HEK293 (cell line): ENCODE measurements around the gene CUL9.

Experiments
- CTCF ChIA-PET: fragments of 350-600 bp; formaldehyde crosslinking; extraction: SDS; loops from one replicate; lab custom pipeline; 2021; ENCODE audit warnings: antibody characterized with exemption; lab: Yijun Ruan, JAX
- POLR2A ChIA-PET: fragments of 300-600 bp; formaldehyde crosslinking; extraction: SDS; loops from one replicate; lab custom pipeline; 2020; ENCODE audit warnings: antibody characterized with exemption, inconsistent platforms; lab: Yijun Ruan, JAX
- H3K27ac ChIP-seq: fragments of 200-500 bp; sonication (Bioruptor generic); 2 replicates; pipeline ENCODE4 v1.5.1; 2014; ENCODE audit warnings: low read depth, low read length, control low read depth, inconsistent platforms; ENCODE audit errors: extremely low read depth
- H3K36me3 ChIP-seq, 2 experiments: fragments of 200-500 bp in 1 of 2; sonication (Bioruptor generic) in 1 of 2; 1 replicate in 1 of 2; 2 replicates in 1 of 2; pipeline ENCODE4 v1.5.1; 2014 to 2017; ENCODE audit warnings: inconsistent platforms in 2 of 2, low read length in 2 of 2; ENCODE audit not compliant: control insufficient read depth in 2 of 2, insufficient read depth in 1 of 2
- H3K4me1 ChIP-seq: fragments of 200-500 bp; sonication (Bioruptor generic); 2 replicates; pipeline ENCODE4 v1.5.1; 2014; ENCODE audit warnings: mild to moderate bottlenecking, low read length, inconsistent platforms; ENCODE audit not compliant: control insufficient read depth, insufficient read depth
- H3K4me3 ChIP-seq: 2 replicates; pipeline ENCODE4 v1.5.1; 2011; ENCODE audit warnings: low read depth, mild to moderate bottlenecking, control low read depth, low read length, moderate library complexity
- H3K9me3 ChIP-seq: fragments of 200-500 bp; sonication (Bioruptor generic); 2 replicates; pipeline ENCODE4 v1.5.1; 2014; ENCODE audit warnings: low read depth, low read length, inconsistent platforms; ENCODE audit not compliant: control insufficient read depth, insufficient read depth
- FEZF1 ChIP-seq: fragments of 450-650 bp; formaldehyde crosslinking; IDR thresholded peaks from 2 replicates; pipeline ENCODE4 v1.5.1; 2016; ENCODE audit warnings: missing biosample characterization, missing genetic modification characterization
- HOXD13 ChIP-seq: sonication (generic); formaldehyde crosslinking; IDR thresholded peaks from 2 replicates; pipeline ENCODE4 v1.8.0; 2022; ENCODE audit warnings: missing genetic modification reagents, borderline replicate concordance
- ZBTB7A ChIP-seq: fragments of 450-650 bp; formaldehyde crosslinking; IDR thresholded peaks from 2 replicates; pipeline ENCODE4 v1.5.1; 2016; ENCODE audit warnings: low read depth, missing biosample characterization, missing genetic modification characterization
- ZBTB8A ChIP-seq: fragments of 450-650 bp; formaldehyde crosslinking; IDR thresholded peaks from 2 replicates; pipeline ENCODE4 v1.5.1; 2016; ENCODE audit warnings: missing biosample characterization, missing genetic modification characterization
- ZEB2 ChIP-seq: fragments of 450-650 bp; formaldehyde crosslinking; IDR thresholded peaks from 2 replicates; pipeline ENCODE4 v1.5.1; 2016; ENCODE audit warnings: missing biosample characterization, missing genetic modification characterization
- ZFHX2 ChIP-seq: fragments of 450-650 bp; formaldehyde crosslinking; conservative IDR thresholded peaks from 2 replicates; pipeline ENCODE4 v1.5.1; 2016; ENCODE audit warnings: missing biosample characterization, missing genetic modification characterization
- ZNF211 ChIP-seq: fragments of 450-650 bp; formaldehyde crosslinking; IDR thresholded peaks from 2 replicates; pipeline ENCODE4 v1.5.1; 2016; ENCODE audit warnings: low read depth, missing biosample characterization, missing genetic modification characterization
- ZNF274 ChIP-seq, 2 experiments: fragments of 200-500 bp in 1 of 2; fragments of 450-650 bp in 1 of 2; sonication (Bioruptor generic) in 1 of 2; formaldehyde crosslinking in 1 of 2; IDR thresholded peaks; 2 replicates each; pipeline versions ENCODE4 v1.5.1 to v1.6.1; 2014 to 2016; ENCODE audit warnings: borderline replicate concordance in 1 of 2, inconsistent platforms in 1 of 2, low read length in 1 of 2, missing biosample characterization in 1 of 2, missing genetic modification characterization in 1 of 2
- ZNF433 ChIP-seq: fragments of 450-650 bp; formaldehyde crosslinking; IDR thresholded peaks from 2 replicates; pipeline ENCODE4 v1.5.1; 2016; ENCODE audit warnings: missing biosample characterization, missing genetic modification characterization, low read depth
- ZNF521 ChIP-seq: fragments of 450-650 bp; formaldehyde crosslinking; IDR thresholded peaks from 2 replicates; pipeline ENCODE4 v1.5.1; 2017; ENCODE audit warnings: missing biosample characterization, mild to moderate bottlenecking, missing genetic modification characterization
- ZNF560 ChIP-seq: fragments of 450-650 bp; formaldehyde crosslinking; IDR thresholded peaks from 2 replicates; pipeline ENCODE4 v1.5.1; 2017; ENCODE audit warnings: missing biosample characterization, missing genetic modification characterization, borderline replicate concordance
- ZNF76 ChIP-seq: fragments of 450-650 bp; formaldehyde crosslinking; IDR thresholded peaks from 2 replicates; pipeline ENCODE4; 2016; ENCODE audit warnings: low read depth, missing biosample characterization, missing genetic modification characterization, borderline replicate concordance
- ZXDB ChIP-seq: fragments of 450-650 bp; formaldehyde crosslinking; IDR thresholded peaks from 2 replicates; pipeline ENCODE4 v1.5.1; 2016; ENCODE audit warnings: missing biosample characterization, missing genetic modification characterization
- TF ChIP-seq, protein P1 (sequence below): fragments of 450-650 bp; formaldehyde crosslinking; IDR thresholded peaks from 2 replicates; pipeline ENCODE4 v1.5.1; 2016; ENCODE audit warnings: missing biosample characterization, missing genetic modification characterization
- TF ChIP-seq, protein P2 (sequence below): fragments of 450-650 bp; formaldehyde crosslinking; IDR thresholded peaks from 2 replicates; pipeline ENCODE4 v1.5.1; 2016; ENCODE audit warnings: missing biosample characterization, missing genetic modification characterization
- TF ChIP-seq, protein P3 (sequence below): fragments of 450-650 bp; formaldehyde crosslinking; IDR thresholded peaks from 2 replicates; pipeline ENCODE4 v1.5.1; 2016; ENCODE audit warnings: missing biosample characterization, missing genetic modification characterization
- TF ChIP-seq, protein P4 (sequence below): fragments of 450-650 bp; formaldehyde crosslinking; optimal IDR thresholded peaks from 2 replicates; pipeline ENCODE3; 2016; ENCODE audit warnings: missing biosample characterization, mild to moderate bottlenecking, missing genetic modification characterization

The CUL9 gene

DNA sequence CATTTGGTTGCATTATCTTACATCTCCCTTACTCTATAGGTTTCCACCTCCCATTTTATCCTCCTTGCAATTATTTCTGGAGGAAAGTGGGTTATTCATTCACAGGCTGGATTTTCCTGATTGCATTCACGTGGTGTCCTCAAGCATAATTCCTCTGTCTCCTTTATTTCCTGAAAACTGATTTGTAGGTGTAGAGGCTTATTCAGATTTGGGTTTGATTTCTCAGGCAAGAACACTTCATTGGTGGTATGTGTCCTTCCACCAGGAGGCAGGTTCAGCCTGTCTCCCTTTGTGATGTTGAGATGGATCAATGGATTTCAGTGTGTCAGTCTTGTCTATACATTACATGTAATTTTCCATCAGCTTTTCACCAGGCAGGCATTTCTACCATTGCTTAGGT, 30.0 kb downstream of the CUL9 start:
- H3K36me3 ChIP-seq = peaks cover 0 to 7% of the 10 kb centered on the region in 2 experiments; a peak in 2 of 3 replicates
- TF ChIP-seq, protein P1, sequence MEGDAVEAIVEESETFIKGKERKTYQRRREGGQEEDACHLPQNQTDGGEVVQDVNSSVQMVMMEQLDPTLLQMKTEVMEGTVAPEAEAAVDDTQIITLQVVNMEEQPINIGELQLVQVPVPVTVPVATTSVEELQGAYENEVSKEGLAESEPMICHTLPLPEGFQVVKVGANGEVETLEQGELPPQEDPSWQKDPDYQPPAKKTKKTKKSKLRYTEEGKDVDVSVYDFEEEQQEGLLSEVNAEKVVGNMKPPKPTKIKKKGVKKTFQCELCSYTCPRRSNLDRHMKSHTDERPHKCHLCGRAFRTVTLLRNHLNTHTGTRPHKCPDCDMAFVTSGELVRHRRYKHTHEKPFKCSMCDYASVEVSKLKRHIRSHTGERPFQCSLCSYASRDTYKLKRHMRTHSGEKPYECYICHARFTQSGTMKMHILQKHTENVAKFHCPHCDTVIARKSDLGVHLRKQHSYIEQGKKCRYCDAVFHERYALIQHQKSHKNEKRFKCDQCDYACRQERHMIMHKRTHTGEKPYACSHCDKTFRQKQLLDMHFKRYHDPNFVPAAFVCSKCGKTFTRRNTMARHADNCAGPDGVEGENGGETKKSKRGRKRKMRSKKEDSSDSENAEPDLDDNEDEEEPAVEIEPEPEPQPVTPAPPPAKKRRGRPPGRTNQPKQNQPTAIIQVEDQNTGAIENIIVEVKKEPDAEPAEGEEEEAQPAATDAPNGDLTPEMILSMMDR (tag by site-specific recombination) = peak; percentile 23; the same call in 1 of the 2 replicates
- TF ChIP-seq ZNF560 (tag by site-specific recombination) = no peak
- TF ChIP-seq ZNF433 (tag by site-specific recombination) = no peak
- no peak for TF ChIP-seq ZXDB (tag by site-specific recombination)
- TF ChIP-seq, all 188 proteins: peak for 1
- ChIA-PET POLR2A (no interaction called here), CTCF (no interaction called here)
- Histone ChIP-seq H3K4me3 (no peak overlapping the region), H3K9me3 (no peaks in the 10 kb centered on the region), H3K4me1 (no peaks in the 10 kb centered on the region), H3K27ac (no peak overlapping the region)

DNA sequence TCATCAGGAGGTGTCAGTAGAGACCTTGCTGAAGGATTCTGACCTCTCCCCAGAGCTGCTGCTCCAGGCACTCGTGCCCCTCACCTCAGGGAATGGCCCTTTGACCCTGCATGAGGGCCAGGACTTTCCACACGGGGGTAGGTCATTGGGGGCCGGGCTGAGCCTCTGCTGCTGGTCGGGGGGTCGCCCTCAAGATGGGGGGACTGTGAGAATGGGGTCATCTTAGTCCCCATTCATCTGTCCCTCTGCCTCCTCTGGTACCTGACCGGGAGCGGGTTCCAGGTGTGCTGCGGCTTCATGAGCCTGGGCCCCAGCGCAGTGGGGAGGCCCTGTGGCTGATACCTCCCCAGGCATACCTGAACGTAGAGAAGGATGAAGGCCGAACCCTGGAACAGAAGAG, 31.4 kb downstream of the CUL9 start:
- Histone ChIP-seq H3K36me3 (peaks cover 0 to 7% of the 10 kb centered on the region in 2 experiments; a peak in 2 of 3 replicates), H3K4me3 (no peak overlapping the region), H3K9me3 (no peaks in the 10 kb centered on the region), H3K4me1 (no peaks in the 10 kb centered on the region), H3K27ac (no peak overlapping the region)
- CTCF ChIA-PET = interaction anchor here (1.4 kb wide), 1 partner anchor 16 kb away, joined by 4 read pairs; the partner anchor contains the start of gene DNPH1
- TF ChIP-seq ZEB2 (tag by site-specific recombination) (no peak), HOXD13 (CRISPR knock-in tag) (no peak), ZNF521 (tag by site-specific recombination) (no peak), FEZF1 (tag by site-specific recombination) (no peak), ZBTB8A (tag by site-specific recombination) (no peak), ZFHX2 (tag by site-specific recombination) (no peak), ZBTB7A (no peak), ZNF211 (tag by site-specific recombination) (no peak), ZNF76 (no peak), ZNF274 (IDR thresholded peaks at IDR 0.05; ENCODE audit: low read length) (no peak), ZNF274 (tag by site-specific recombination; IDR thresholded peaks at IDR 0.05; ENCODE audit: borderline replicate concordance) (no peak)
- TF ChIP-seq, protein P2, sequence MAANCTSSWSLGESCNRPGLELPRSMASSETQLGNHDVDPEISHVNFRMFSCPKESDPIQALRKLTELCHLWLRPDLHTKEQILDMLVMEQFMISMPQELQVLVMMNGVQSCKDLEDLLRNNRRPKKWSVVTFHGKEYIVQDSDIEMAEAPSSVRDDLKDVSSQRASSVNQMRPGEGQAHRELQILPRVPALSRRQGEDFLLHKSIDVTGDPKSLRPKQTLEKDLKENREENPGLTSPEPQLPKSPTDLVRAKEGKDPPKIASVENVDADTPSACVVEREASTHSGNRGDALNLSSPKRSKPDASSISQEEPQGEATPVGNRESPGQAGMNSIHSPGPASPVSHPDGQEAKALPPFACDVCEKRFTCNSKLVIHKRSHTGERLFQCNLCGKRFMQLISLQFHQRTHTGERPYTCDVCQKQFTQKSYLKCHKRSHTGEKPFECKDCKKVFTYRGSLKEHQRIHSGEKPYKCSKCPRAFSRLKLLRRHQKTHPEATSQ (tag by site-specific recombination) = no peak
- TF ChIP-seq, protein P3, sequence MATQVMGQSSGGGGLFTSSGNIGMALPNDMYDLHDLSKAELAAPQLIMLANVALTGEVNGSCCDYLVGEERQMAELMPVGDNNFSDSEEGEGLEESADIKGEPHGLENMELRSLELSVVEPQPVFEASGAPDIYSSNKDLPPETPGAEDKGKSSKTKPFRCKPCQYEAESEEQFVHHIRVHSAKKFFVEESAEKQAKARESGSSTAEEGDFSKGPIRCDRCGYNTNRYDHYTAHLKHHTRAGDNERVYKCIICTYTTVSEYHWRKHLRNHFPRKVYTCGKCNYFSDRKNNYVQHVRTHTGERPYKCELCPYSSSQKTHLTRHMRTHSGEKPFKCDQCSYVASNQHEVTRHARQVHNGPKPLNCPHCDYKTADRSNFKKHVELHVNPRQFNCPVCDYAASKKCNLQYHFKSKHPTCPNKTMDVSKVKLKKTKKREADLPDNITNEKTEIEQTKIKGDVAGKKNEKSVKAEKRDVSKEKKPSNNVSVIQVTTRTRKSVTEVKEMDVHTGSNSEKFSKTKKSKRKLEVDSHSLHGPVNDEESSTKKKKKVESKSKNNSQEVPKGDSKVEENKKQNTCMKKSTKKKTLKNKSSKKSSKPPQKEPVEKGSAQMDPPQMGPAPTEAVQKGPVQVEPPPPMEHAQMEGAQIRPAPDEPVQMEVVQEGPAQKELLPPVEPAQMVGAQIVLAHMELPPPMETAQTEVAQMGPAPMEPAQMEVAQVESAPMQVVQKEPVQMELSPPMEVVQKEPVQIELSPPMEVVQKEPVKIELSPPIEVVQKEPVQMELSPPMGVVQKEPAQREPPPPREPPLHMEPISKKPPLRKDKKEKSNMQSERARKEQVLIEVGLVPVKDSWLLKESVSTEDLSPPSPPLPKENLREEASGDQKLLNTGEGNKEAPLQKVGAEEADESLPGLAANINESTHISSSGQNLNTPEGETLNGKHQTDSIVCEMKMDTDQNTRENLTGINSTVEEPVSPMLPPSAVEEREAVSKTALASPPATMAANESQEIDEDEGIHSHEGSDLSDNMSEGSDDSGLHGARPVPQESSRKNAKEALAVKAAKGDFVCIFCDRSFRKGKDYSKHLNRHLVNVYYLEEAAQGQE (tag by site-specific recombination) = no peak
- TF ChIP-seq, protein P4, sequence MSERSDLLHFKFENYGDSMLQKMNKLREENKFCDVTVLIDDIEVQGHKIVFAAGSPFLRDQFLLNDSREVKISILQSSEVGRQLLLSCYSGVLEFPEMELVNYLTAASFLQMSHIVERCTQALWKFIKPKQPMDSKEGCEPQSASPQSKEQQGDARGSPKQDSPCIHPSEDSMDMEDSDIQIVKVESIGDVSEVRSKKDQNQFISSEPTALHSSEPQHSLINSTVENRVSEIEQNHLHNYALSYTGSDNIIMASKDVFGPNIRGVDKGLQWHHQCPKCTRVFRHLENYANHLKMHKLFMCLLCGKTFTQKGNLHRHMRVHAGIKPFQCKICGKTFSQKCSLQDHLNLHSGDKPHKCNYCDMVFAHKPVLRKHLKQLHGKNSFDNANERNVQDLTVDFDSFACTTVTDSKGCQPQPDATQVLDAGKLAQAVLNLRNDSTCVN (tag by site-specific recombination) = no peak
- POLR2A ChIA-PET = interaction anchor here (1.0 kb wide), 1 partner anchor 23 kb away, joined by 3 read pairs; no protein-coding TSS in a partner anchor
